GM12865 (cell line): ENCODE data around the gene ZFYVE26.

Experiments
- DNase-seq: peaks from one replicate; pipeline ENCODE4 v3.0.0; 2010; ENCODE audit warnings: low read depth
- H3K4me3 ChIP-seq: 2 replicates; pipeline ENCODE4 v1.5.1; 2011; ENCODE audit warnings: mild to moderate bottlenecking, low read depth, low read length, control low read depth
- TF ChIP-seq, protein P1 (sequence below): IDR thresholded peaks from 2 replicates; pipeline ENCODE4 v1.5.1; 2011; ENCODE audit warnings: low read length, control low read depth, low read depth, inconsistent platforms; ENCODE audit not compliant: insufficient read depth; ENCODE audit errors: missing control alignments

The ZFYVE26 gene

GRCh38 chr14:67757175-67757574 lies 59.2 kb downstream of the ZFYVE26 start:
- TF ChIP-seq, protein P1, sequence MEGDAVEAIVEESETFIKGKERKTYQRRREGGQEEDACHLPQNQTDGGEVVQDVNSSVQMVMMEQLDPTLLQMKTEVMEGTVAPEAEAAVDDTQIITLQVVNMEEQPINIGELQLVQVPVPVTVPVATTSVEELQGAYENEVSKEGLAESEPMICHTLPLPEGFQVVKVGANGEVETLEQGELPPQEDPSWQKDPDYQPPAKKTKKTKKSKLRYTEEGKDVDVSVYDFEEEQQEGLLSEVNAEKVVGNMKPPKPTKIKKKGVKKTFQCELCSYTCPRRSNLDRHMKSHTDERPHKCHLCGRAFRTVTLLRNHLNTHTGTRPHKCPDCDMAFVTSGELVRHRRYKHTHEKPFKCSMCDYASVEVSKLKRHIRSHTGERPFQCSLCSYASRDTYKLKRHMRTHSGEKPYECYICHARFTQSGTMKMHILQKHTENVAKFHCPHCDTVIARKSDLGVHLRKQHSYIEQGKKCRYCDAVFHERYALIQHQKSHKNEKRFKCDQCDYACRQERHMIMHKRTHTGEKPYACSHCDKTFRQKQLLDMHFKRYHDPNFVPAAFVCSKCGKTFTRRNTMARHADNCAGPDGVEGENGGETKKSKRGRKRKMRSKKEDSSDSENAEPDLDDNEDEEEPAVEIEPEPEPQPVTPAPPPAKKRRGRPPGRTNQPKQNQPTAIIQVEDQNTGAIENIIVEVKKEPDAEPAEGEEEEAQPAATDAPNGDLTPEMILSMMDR = no peak
- no peak for DNase-seq

GRCh38 chr14:67756496-67756895 lies 59.9 kb downstream of the ZFYVE26 start:
- H3K4me3 ChIP-seq = no peak overlapping the region
- TF ChIP-seq, protein P1 = no peak
- no peak for DNase-seq

More at GRCh38 chr14:67757175-67757574, 59.2 kb downstream of the ZFYVE26 start:
- H3K4me3 ChIP-seq = no peak overlapping the region

GRCh38 chr14:67749341-67750084 lies 66.9 kb downstream of the ZFYVE26 start:
- DNase-seq = no peak
- TF ChIP-seq, protein P1 = no peak
- no peak overlapping the region for H3K4me3 ChIP-seq

- no peak for DNase-seq
- no peak overlapping the region for H3K4me3 ChIP-seq
- TF ChIP-seq, protein P1 = no peak
These were observed 68.1 kb downstream of the ZFYVE26 start for GRCh38 chr14:67748312-67748711.

- TF ChIP-seq, protein P1 = no peak
- DNase-seq = peak; percentile 47
- no peak overlapping the region for H3K4me3 ChIP-seq
These were observed 69.5 kb downstream of the ZFYVE26 start for GRCh38 chr14:67746927-67747326.

- DNase-seq = no peak
- TF ChIP-seq, protein P1 = no peak
These were observed 72.3 kb downstream of the ZFYVE26 start for GRCh38 chr14:67744046-67744445.

More at GRCh38 chr14:67744046-67744445, 72.3 kb downstream of the ZFYVE26 start:
- H3K4me3 ChIP-seq = no peak overlapping the region
